ENCODE results near the gene CPT1B.
"Not testable (repeated sequence)": the region's sequence is repeated elsewhere in the genome, so short reads cannot be mapped to it uniquely, and the experiment has no call there.

Gene CPT1B

GRCh38 chr22:50609599-50609998, 31.4 kb upstream of the CPT1B start:
- no peak for DNase-seq (ENCODE audit: low spot score)

- DNase-seq (ENCODE audit: low spot score), result no peak
These were observed 30.8 kb upstream of the CPT1B start for GRCh38 chr22:50608996-50609395.

- not testable (repeated sequence) for DNase-seq (ENCODE audit: low spot score)
These were observed 30.0 kb upstream of the CPT1B start for GRCh38 chr22:50608058-50608840.

- no peak for DNase-seq (ENCODE audit: low spot score)
These were observed 29.4 kb upstream of the CPT1B start for GRCh38 chr22:50607659-50608020.

GRCh38 chr22:50606946-50607658, 28.9 kb upstream of the CPT1B start:
- no peak for DNase-seq (ENCODE audit: low spot score)

GRCh38 chr22:50606165-50606945, 28.1 kb upstream of the CPT1B start:
- DNase-seq (ENCODE audit: low spot score), result no peak

GRCh38 chr22:50605613-50606074, 27.4 kb upstream of the CPT1B start:
- DNase-seq (ENCODE audit: low spot score), result no peak

- DNase-seq (ENCODE audit: low spot score), result no peak
These were observed 26.9 kb upstream of the CPT1B start for GRCh38 chr22:50605002-50605612.

GRCh38 chr22:50604256-50605001, 26.2 kb upstream of the CPT1B start:
- no peak for DNase-seq (ENCODE audit: low spot score)

- DNase-seq (ENCODE audit: low spot score), result no peak
These were observed 25.5 kb upstream of the CPT1B start for GRCh38 chr22:50603511-50604255.

- DNase-seq (ENCODE audit: low spot score), result no peak
These were observed 24.1 kb upstream of the CPT1B start for GRCh38 chr22:50602338-50602700.

- DNase-seq (ENCODE audit: low spot score), result no peak
These were observed 23.6 kb upstream of the CPT1B start for GRCh38 chr22:50601669-50602337.

GRCh38 chr22:50600967-50601668, 22.9 kb upstream of the CPT1B start:
- no peak for DNase-seq (ENCODE audit: low spot score)

- DNase-seq (ENCODE audit: low spot score), result no peak
These were observed 22.3 kb upstream of the CPT1B start, which contains the start of gene MAPK8IP2 for GRCh38 chr22:50600538-50600937. Gene MAPK8IP2, plus strand, starts transcription at chr22:50600793. Its CDS starts 26 bp downstream, at chr22:50600819.

- DNase-seq (ENCODE audit: low spot score), result peak; percentile 79
These were observed 21.7 kb upstream of the CPT1B start for GRCh38 chr22:50599816-50600455.

GRCh38 chr22:50597097-50597496, 18.9 kb upstream of the CPT1B start:
- DNase-seq (ENCODE audit: low spot score), result no peak

- DNase-seq (ENCODE audit: low spot score), result no peak
These were observed 17.0 kb upstream of the CPT1B start for GRCh38 chr22:50595189-50595588.

- DNase-seq (ENCODE audit: low spot score), result no peak
These were observed 9.2 kb upstream of the CPT1B start for GRCh38 chr22:50587407-50587806.

GRCh38 chr22:50586416-50586815, 8.2 kb upstream of the CPT1B start:
- DNase-seq (ENCODE audit: low spot score), result no peak

All from hepatic stellate cell (primary cell).